Left ventricle myocardium superior (tissue), 1 donor: Measurements from ENCODE around the gene HSP90AA1. TPM values are rescaled to one million over a fixed set of nuclear protein-coding genes. Genes with fewer than 3 reads are reported as not detected.

Experiments used
- ATAC-seq: fragments of 200-7000 bp; cut with Tn5 transposase; one replicate; pipeline ENCODE4 v1.9.1; 2020; ENCODE audit warnings: mild to moderate bottlenecking, moderate library complexity
- DNase-seq: peaks from one replicate; pipeline ENCODE4 v3.0.0-alpha.2; 2020
- intact Hi-C: fragments of 100-400 bp; cut with micrococcal nuclease; formaldehyde crosslinking; loops from one replicate; pipeline ENCODE4 v1.11.0; 2022
- total RNA-seq: library from RNA; stranded (reverse); fragmentation: NEBNext Ultra II Directional; extraction: Animal tissue kit (Norgen Biotek cat#: 25700); gene quantifications from one replicate; pipeline ENCODE4 v1.2.1, GENCODE V29; 2021
- donor health status: DM: no; HTN: yes; CAD: no; lungs with severe emphysema.

HSP90AA1 gene
- total RNA-seq, 1 donor from 2014 or later: 467 TPM

- no peak for ATAC-seq
- intact Hi-C loops: no loop called here
- DNase-seq: no peak
Measured at GRCh38 chr14:102047808-102048540, 38.9 kb downstream of the HSP90AA1 start.

DNA sequence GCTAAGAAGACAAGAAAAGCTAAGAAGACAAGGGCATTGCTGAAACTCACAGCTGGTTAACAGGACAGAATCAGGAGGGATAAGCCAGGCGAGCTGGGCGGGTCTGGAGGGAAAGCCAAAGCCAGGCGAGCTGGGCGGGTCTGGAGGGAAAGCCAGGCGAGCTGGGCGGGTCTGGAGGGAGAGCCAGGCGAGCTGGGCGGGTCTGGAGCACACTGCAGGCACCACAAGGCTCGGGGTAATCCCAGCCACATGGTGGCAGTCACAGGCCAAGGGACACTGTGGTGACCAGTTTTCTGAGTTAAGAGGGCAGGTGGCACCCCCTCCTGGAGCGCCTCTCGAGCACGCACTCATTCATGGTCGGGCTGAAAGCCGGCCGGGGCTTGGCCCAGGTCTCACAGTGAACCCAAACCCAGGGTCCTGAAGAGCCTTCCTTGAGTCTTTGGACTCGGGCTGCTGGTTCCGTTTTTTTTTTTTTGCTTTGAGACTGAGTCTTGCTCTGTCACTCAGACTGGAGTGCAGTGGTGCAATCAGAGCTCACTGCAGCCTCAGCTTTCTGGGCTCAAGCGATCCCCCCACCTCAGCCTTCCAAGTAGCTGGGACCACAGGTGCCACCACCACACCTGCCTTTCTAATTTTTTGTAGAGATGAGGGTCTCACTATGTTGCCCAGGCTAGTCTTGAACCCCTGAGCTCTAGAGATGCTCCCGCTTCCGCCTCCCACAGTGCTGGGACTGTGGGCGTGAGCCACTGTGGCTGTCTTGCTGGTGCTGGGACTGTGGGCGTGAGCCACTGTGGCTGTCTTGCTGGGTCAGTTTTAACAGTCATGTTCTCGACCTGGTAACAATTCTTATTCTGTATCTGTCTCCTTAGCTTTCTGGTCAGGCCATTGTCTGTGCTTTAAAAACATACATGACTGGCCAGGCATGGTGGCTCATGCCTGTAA is 40.2 kb downstream of the HSP90AA1 start:
- ATAC-seq (peak; percentile 91), DNase-seq (peak; percentile 91)
- intact Hi-C loops: no loop called here

DNA sequence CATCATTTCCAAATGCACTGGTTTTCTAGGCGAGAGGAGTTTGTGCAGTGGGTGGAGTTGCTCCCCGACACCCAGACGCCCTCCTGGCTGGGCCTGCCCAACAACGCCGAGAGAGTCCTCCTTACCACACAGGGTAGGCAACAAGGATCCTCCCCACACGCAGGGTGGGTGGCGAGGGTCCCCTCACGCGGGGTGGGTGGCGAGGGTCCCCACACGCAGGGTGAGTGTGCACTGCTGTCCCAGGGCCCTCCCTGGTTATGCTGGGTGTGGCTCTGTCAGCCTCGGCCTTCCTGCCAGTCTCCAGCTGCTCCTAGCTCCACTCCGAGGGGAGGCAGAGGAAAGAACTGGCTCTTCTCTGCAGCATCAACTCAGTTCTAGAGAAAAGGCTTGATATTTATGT is 42.3 kb downstream of the HSP90AA1 start:
- ATAC-seq (no peak), DNase-seq (no peak)
- intact Hi-C loops: no loop called here

GRCh38 chr14:102043251-102044025 is 43.4 kb downstream of the HSP90AA1 start:
- intact Hi-C loops: no loop called here
- peak; percentile 52 for DNase-seq
- peak; percentile 77 for ATAC-seq

DNA sequence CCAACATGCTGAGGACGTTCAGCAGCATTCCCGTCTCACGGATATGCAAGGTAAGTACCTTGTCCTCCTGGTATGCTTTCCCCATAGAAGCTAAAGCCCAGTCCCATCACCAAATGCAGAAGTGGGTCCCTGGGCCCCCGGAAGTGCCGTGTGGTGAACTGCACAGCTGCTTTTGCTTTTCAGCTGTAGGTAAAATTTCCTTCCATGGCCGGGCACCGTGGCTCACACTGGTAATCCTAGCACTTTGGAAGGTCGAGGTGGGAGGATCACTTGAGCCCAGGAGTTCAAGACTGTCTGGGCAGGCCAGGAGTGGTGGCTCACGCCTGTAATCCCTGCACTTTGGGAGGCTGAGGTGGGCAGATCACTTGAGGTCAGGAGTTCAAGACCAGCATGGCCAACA is 44.1 kb downstream of the HSP90AA1 start:
- DNase-seq (no peak), ATAC-seq (no peak)
- intact Hi-C loops: no loop called here

GRCh38 chr14:102040153-102040552 is 46.7 kb downstream of the HSP90AA1 start:
- DNase-seq: no peak
- intact Hi-C loops: no loop called here
- no peak for ATAC-seq

- DNase-seq: no peak
- intact Hi-C loops: no loop called here
- no peak for ATAC-seq
Measured at GRCh38 chr14:102039157-102039556, 47.7 kb downstream of the HSP90AA1 start.

DNA sequence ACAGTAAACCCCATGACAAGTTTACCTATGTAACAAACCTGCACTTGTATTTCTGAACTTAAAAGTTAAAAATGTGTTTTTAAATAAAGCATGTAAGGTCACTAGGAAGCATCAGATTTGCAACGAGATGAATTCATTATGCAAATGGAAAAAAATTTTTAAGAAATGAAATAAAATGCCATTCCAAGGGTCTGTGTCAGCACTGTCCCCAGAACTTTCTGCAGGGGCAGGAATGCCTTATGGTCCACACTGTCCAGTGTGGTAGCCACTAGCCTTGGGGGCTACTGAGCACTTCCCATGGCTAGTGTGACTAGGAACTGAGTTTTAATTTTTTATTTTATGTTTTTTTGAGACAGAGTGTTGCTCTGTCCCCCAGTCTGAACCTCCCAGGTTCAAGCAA is 49.2 kb downstream of the HSP90AA1 start:
- intact Hi-C loops: no loop called here
- ATAC-seq (no peak), DNase-seq (no peak)

DNA sequence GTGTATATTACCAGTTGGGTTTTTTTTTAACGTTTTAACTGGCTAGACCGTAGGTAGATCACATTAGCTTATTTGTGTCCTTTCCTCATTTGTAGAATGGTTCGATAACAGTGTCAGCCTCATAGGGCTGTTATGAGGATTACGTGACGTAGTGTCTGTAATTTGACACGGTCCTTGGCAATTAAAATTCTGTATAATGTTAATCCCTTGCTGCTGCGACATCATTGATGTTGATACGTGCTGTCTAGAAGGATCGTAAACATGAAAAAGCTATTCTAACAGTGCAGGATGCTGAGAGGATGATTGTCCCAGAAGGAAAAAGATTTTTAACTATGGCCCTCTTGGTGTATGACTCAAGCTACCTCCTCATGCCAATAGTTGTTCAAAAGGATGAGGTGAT is 50.9 kb downstream of the HSP90AA1 start:
- intact Hi-C loops: no loop called here
- ATAC-seq: no peak
- no peak for DNase-seq

GRCh38 chr14:102034301-102034700 is 52.5 kb downstream of the HSP90AA1 start:
- no peak for ATAC-seq
- DNase-seq: no peak
- intact Hi-C loops: no loop called here

GRCh38 chr14:102033241-102033640 is 53.6 kb downstream of the HSP90AA1 start:
- no peak for DNase-seq
- intact Hi-C loops: no loop called here
- ATAC-seq: no peak

Other genes starting within 250 kb of the HSP90AA1 start
- gene DYNC1H1, start 122.5 kb downstream of the HSP90AA1 start, total RNA-seq: 387 TPM
- gene WDR20, start 52.9 kb upstream of the HSP90AA1 start, total RNA-seq: 20.5 TPM
- gene MOK, start 218.1 kb upstream of the HSP90AA1 start, total RNA-seq: 10.9 TPM
- 7.4 TPM for gene ZNF839, start 232.7 kb upstream of the HSP90AA1 start, total RNA-seq